CD14-positive monocyte (primary cell): ENCODE data around the gene GABBR2. TPM values are rescaled to one million over a fixed set of nuclear protein-coding genes. Genes with fewer than 3 reads are reported as not detected.
A peak's percentile ranks its signal among the peaks of the same experiment; 100 is the strongest.

Source experiments
- DNase-seq, 3 donors: peaks; one replicate each; pipeline ENCODE4 v3.0.0-alpha.2; 2011 to 2022
- H2AFZ ChIP-seq: 2 replicates; pipeline ENCODE4 v1.6.0; 2012; ENCODE audit warnings: mild to moderate bottlenecking, low read depth, low read length, inconsistent platforms; ENCODE audit not compliant: insufficient read depth, poor library complexity, severe bottlenecking
- H3K27ac ChIP-seq, 2 donors: 1 replicate in 1 of 2; 2 replicates in 1 of 2; pipeline ENCODE4 v1.5.1; 2012 to 2013; ENCODE audit warnings: low read length in 2 of 2, control low read depth in 1 of 2, inconsistent platforms in 1 of 2, low read depth in 1 of 2, mild to moderate bottlenecking in 1 of 2
- H3K27me3 ChIP-seq, 2 donors: one replicate each; pipeline versions ENCODE4 v1.6.0 to v1.6.1; 2011 to 2013; ENCODE audit warnings: low read length in 2 of 2; ENCODE audit not compliant: control insufficient read depth in 2 of 2, insufficient read depth in 2 of 2
- H3K36me3 ChIP-seq, 2 donors: replicated peaks in 1 of 2; 1 replicate in 1 of 2; 2 replicates in 1 of 2; pipeline versions ENCODE4 v1.5.1 to v1.6.1; 2012 to 2013; ENCODE audit warnings: low read length in 2 of 2, control low read depth in 1 of 2, inconsistent platforms in 1 of 2, mild to moderate bottlenecking in 1 of 2; ENCODE audit not compliant: insufficient read depth in 2 of 2, control insufficient read depth in 1 of 2
- H3K4me1 ChIP-seq, 2 donors: 1 replicate in 1 of 2; 2 replicates in 1 of 2; pipeline versions ENCODE4 v1.5.1 to v1.6.1; 2012 to 2013; ENCODE audit warnings: low read length in 2 of 2, control low read depth in 1 of 2, inconsistent platforms in 1 of 2, mild to moderate bottlenecking in 1 of 2, moderate library complexity in 1 of 2; ENCODE audit not compliant: insufficient read depth in 2 of 2, control insufficient read depth in 1 of 2
- H3K4me2 ChIP-seq: replicated peaks from 2 replicates; pipeline ENCODE3; 2012; ENCODE audit warnings: low read length, moderate library complexity, mild to moderate bottlenecking; ENCODE audit not compliant: poor library complexity, severe bottlenecking; ENCODE audit errors: extremely low read depth
- H3K4me3 ChIP-seq, 3 experiments: fragments of 200-600 bp in 1 of 3; sonication (generic) in 1 of 3; replicated peaks in 1 of 3; 1 replicate in 2 of 3; 2 replicates in 1 of 3; pipeline ENCODE4 v1.5.1; 2011 to 2013; ENCODE audit warnings: low read length in 3 of 3, mild to moderate bottlenecking in 3 of 3, control low read depth in 2 of 3, low read depth in 2 of 3, inconsistent platforms in 1 of 3, moderate library complexity in 1 of 3
- H3K79me2 ChIP-seq: 2 replicates; pipeline ENCODE4 v1.6.0; 2012; ENCODE audit warnings: mild to moderate bottlenecking, control low read depth, inconsistent platforms, low read length, moderate library complexity; ENCODE audit not compliant: insufficient read depth
- H3K9ac ChIP-seq: 2 replicates; pipeline ENCODE4 v1.6.0; 2017; ENCODE audit warnings: low read length, mild to moderate bottlenecking; ENCODE audit not compliant: insufficient read depth, poor library complexity, severe bottlenecking
- H3K9me3 ChIP-seq, 2 donors: replicated peaks in 1 of 2; 1 replicate in 1 of 2; 2 replicates in 1 of 2; pipeline versions ENCODE4 v1.5.1 to v1.6.1; 2012 to 2013; ENCODE audit warnings: low read length in 2 of 2, control low read depth in 1 of 2; ENCODE audit not compliant: control insufficient read depth in 1 of 2, insufficient read depth in 1 of 2
- H4K20me1 ChIP-seq: 2 replicates; pipeline ENCODE4 v1.6.0; 2012; ENCODE audit warnings: mild to moderate bottlenecking, low read length, control low read depth, moderate library complexity; ENCODE audit not compliant: insufficient read depth
- H3K27ac Mint-ChIP-seq, 7 donors: one replicate each; pipeline ENCODE4 v1.8.0; 2020; ENCODE audit warnings: mild to moderate bottlenecking in 7 of 7, mixed read lengths in 7 of 7, moderate library complexity in 6 of 7, inconsistent platforms in 2 of 7
- H3K27me3 Mint-ChIP-seq, 3 donors: one replicate each; pipeline ENCODE4 v1.8.0; 2021 to 2022; ENCODE audit warnings: low read depth in 3 of 3, mild to moderate bottlenecking in 3 of 3, mixed read lengths in 3 of 3, moderate library complexity in 3 of 3, inconsistent platforms in 1 of 3
- H3K36me3 Mint-ChIP-seq, 2 donors: one replicate each; pipeline ENCODE4 v1.8.0; 2020; ENCODE audit warnings: mixed read lengths in 2 of 2, inconsistent platforms in 1 of 2, mild to moderate bottlenecking in 1 of 2
- H3K4me1 Mint-ChIP-seq: one replicate; pipeline ENCODE4 v1.8.0; 2020; ENCODE audit warnings: mild to moderate bottlenecking, mixed read lengths
- H3K4me3 Mint-ChIP-seq, 2 donors: one replicate each; pipeline ENCODE4 v1.8.0; 2020; ENCODE audit warnings: mild to moderate bottlenecking in 2 of 2, mixed read lengths in 2 of 2, moderate library complexity in 1 of 2
- H3K9me3 Mint-ChIP-seq, 7 donors: one replicate each; pipeline ENCODE4 v1.8.0; 2020 to 2022; ENCODE audit warnings: mixed read lengths in 7 of 7, mild to moderate bottlenecking in 6 of 7, moderate library complexity in 6 of 7, inconsistent platforms in 2 of 7
- WGBS: methylation state at CpG from one replicate; pipeline ENCODE4 v1.1.5; 2013; ENCODE audit warnings: missing lambda C conversion rate; ENCODE audit not compliant: insufficient coverage; 5-methylcytosine and 5-hydroxymethylcytosine counted together
- intact Hi-C, 2 donors: fragments of 100-400 bp; cut with micrococcal nuclease; formaldehyde crosslinking; loops; one replicate each; pipeline versions ENCODE4 v1.15.0 to v1.15.1; 2023
- polyA plus RNA-seq, 3 donors: library from polyadenylated mRNA; depleted of rRNA in 1 of 3; unstranded in 2 of 3; stranded (reverse) in 1 of 3; fragments of 300-500 nt in 2 of 3; fragments of >200 nt in 1 of 3; fragmentation: Illumina TruSeq in 2 of 3; gene quantifications; 1 replicate in 2 of 3; 2 replicates in 1 of 3; pipeline ENCODE4 v1.2.3, GENCODE V29; 2012 to 2021
- TF ChIP-seq, protein P1 (sequence below): fragments of 200-600 bp; IDR thresholded peaks from one replicate; pipeline ENCODE4 v1.8.0; 2022; ENCODE audit warnings: antibody characterized with exemption, mild to moderate bottlenecking

Gene GABBR2
- polyA plus RNA-seq, 3 donors = not detected

DNA sequence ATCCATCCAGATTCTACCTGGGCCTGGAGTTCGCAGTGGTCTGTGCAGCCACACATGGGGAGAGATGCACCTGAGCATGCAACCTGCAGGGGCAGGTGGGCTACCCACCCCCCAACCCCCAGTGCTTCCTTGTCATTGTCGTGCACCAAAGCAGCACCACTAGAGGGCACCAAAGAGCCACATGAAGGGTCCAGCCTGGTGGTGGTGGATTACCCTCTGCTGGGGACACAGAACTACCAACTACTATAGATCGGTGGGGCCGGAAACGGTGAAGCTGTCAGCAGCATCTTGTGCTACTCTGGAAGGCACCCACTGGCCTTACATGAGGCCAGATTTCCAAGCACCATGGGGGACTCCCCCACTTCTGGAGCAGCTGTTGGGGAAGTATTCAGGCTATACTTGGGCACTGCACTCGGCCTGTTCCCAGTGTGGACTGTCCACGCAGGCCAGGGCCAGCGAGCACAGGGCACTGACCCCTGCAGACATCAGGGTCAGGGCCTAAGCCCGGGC, 393.1 kb downstream of the GABBR2 start:
- H3K4me3 Mint-ChIP-seq = no peak overlapping the region
- H3K9me3 ChIP-seq = no peaks in the 10 kb centered on the region
- H3K9ac ChIP-seq = no peak overlapping the region
- peak; percentile 44 to 66 (median 60) for DNase-seq
- H3K4me1 ChIP-seq = peaks cover 13 to 19% of the 10 kb centered on the region in 2 donors
- peaks cover 1 to 6% (median 4%) of the 10 kb centered on the region in 3 donors for H3K27me3 Mint-ChIP-seq
- H2AFZ ChIP-seq = no peak overlapping the region
- H3K27me3 ChIP-seq = no peaks in the 10 kb centered on the region
- no peaks in the 10 kb centered on the region for H3K36me3 Mint-ChIP-seq
- no peak overlapping the region for H3K4me2 ChIP-seq
- H3K27ac Mint-ChIP-seq = no peak overlapping the region
- H3K79me2 ChIP-seq = no peaks in the 10 kb centered on the region
- no peaks in the 10 kb centered on the region for H3K36me3 ChIP-seq
- H4K20me1 ChIP-seq = no peaks in the 10 kb centered on the region
- no peak overlapping the region for H3K4me3 ChIP-seq
- H3K4me1 Mint-ChIP-seq = peaks cover 29% of the 10 kb centered on the region
- H3K9me3 Mint-ChIP-seq = no peaks in the 10 kb centered on the region
- intact Hi-C loops = loop anchor here (5.0 kb wide), 2 partner anchors 462 to 477 kb away; no protein-coding TSS in a partner anchor
- TF ChIP-seq, protein P1, sequence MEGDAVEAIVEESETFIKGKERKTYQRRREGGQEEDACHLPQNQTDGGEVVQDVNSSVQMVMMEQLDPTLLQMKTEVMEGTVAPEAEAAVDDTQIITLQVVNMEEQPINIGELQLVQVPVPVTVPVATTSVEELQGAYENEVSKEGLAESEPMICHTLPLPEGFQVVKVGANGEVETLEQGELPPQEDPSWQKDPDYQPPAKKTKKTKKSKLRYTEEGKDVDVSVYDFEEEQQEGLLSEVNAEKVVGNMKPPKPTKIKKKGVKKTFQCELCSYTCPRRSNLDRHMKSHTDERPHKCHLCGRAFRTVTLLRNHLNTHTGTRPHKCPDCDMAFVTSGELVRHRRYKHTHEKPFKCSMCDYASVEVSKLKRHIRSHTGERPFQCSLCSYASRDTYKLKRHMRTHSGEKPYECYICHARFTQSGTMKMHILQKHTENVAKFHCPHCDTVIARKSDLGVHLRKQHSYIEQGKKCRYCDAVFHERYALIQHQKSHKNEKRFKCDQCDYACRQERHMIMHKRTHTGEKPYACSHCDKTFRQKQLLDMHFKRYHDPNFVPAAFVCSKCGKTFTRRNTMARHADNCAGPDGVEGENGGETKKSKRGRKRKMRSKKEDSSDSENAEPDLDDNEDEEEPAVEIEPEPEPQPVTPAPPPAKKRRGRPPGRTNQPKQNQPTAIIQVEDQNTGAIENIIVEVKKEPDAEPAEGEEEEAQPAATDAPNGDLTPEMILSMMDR = peak; percentile 96
- no peak overlapping the region for H3K27ac ChIP-seq
- WGBS = 61% methylated on average over 5 of the region's 9 CpGs

DNA sequence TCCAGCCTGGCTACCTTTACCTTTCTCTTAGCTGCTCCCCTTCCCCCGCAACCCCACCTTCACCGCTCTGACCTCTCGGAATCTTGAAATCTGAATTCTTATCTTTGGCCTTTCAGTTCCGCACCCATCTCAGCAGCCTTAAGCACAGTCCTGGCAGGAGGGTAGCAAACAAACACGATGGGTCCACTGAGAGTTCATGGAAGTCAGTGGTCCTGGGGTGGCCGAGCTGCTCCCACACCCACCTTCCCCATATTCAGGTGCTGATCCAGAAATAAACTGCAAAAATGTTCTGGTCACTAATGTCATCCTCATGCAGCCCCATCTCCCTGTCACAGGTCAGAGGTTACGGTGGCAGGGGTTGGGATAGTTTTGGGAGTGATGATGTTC, 393.7 kb downstream of the GABBR2 start:
- no peak overlapping the region for H2AFZ ChIP-seq
- no peak overlapping the region for H3K27ac ChIP-seq
- H3K79me2 ChIP-seq = no peaks in the 10 kb centered on the region
- no peak overlapping the region for H3K4me2 ChIP-seq
- no peaks in the 10 kb centered on the region for H3K36me3 ChIP-seq
- H3K9me3 Mint-ChIP-seq = no peaks in the 10 kb centered on the region
- no peak for DNase-seq
- H3K4me1 ChIP-seq = peaks cover 13 to 19% of the 10 kb centered on the region in 2 donors
- H4K20me1 ChIP-seq = no peaks in the 10 kb centered on the region
- TF ChIP-seq, protein P1 = no peak
- H3K9ac ChIP-seq = no peak overlapping the region
- intact Hi-C loops = loop anchor here (5.0 kb wide), 2 partner anchors 462 to 477 kb away; no protein-coding TSS in a partner anchor
- peak overlapping the region in 1 of 7 donors; percentile 16 for H3K27ac Mint-ChIP-seq
- no peaks in the 10 kb centered on the region for H3K9me3 ChIP-seq
- H3K4me1 Mint-ChIP-seq = peaks cover 30% of the 10 kb centered on the region
- no peaks in the 10 kb centered on the region for H3K36me3 Mint-ChIP-seq
- 85% methylated on average over 4 of the region's 7 CpGs for WGBS
- H3K4me3 ChIP-seq = no peak overlapping the region
- peak overlapping the region in 1 of 2 donors; percentile 42 for H3K4me3 Mint-ChIP-seq
- H3K27me3 Mint-ChIP-seq = peaks cover 1 to 6% (median 4%) of the 10 kb centered on the region in 3 donors
- no peaks in the 10 kb centered on the region for H3K27me3 ChIP-seq
